GM12878 (cell line): ENCODE data around the gene PPP1R7. TPM values are rescaled to one million over a fixed set of nuclear protein-coding genes. Genes with fewer than 3 reads are reported as not detected.

ENCODE experiments used
- ATAC-seq: fragments of 200-7000 bp; cut with Tn5 transposase; 3 replicates; pipeline ENCODE4 v1.9.1; 2020; ENCODE audit warnings: mild to moderate bottlenecking, moderate library complexity
- BruUV-seq: library from RNA; stranded (reverse); fragments of 400-500 nt; replicated peaks from 2 replicates; lab custom pipeline; 2021; lab: Mats Ljungman, UMichigan
- CTCF ChIA-PET: fragments of 300-600 bp; sonication (Branson Sonifier 250); formaldehyde crosslinking; extraction: SDS; loops from one replicate; lab custom pipeline; 2021; ENCODE audit warnings: inconsistent platforms; lab: Yijun Ruan, JAX
- POLR2A ChIA-PET: fragments of 350-600 bp; formaldehyde crosslinking; extraction: SDS; loops from one replicate; lab custom pipeline; 2021; ENCODE audit warnings: inconsistent platforms; lab: Charles Lee
- RAD21 ChIA-PET: fragments of 300-600 bp; sonication (Branson Sonifier 250); formaldehyde crosslinking; loops from one replicate; lab custom pipeline; 2023; ENCODE audit warnings: antibody characterized with exemption; ENCODE audit not compliant: unreplicated experiment; lab: Charles Lee
- SMC1A ChIA-PET: fragments of 300-600 bp; sonication (Branson Sonifier 250); formaldehyde crosslinking; loops from one replicate; lab custom pipeline; 2023; ENCODE audit not compliant: unreplicated experiment, uncharacterized antibody; lab: Charles Lee
- DNase-seq: peaks from one replicate; pipeline ENCODE4 v3.0.0-alpha.2; 2011; ENCODE audit warnings: low read depth, low spot score
- FAIRE-seq: peaks from 3 replicates; lab custom pipeline; 2011; peaks lifted over from hg19 to GRCh38; lab: Jason Lieb, UNC
- H2AFZ ChIP-seq: 2 replicates; pipeline ENCODE4 v1.6.0; 2011; ENCODE audit warnings: low read depth, low read length, control low read depth; ENCODE audit not compliant: control insufficient read depth
- H3K27ac ChIP-seq: 2 replicates; pipeline ENCODE4 v1.5.1; 2011; ENCODE audit warnings: control low read depth; ENCODE audit not compliant: control insufficient read depth, insufficient read depth
- H3K27me3 ChIP-seq, 2 experiments: replicated peaks in 1 of 2; 2 replicates each; pipeline versions ENCODE4 v1.6.0 to v1.6.1; 2011; ENCODE audit warnings: low read length in 1 of 2; ENCODE audit not compliant: control insufficient read depth in 2 of 2, insufficient read depth in 2 of 2
- H3K36me3 ChIP-seq, 2 experiments: 2 replicates each; pipeline ENCODE4 v1.5.1; 2011; ENCODE audit warnings: low read length in 1 of 2; ENCODE audit not compliant: control insufficient read depth in 2 of 2, insufficient read depth in 2 of 2
- H3K4me1 ChIP-seq: 2 replicates; pipeline ENCODE4 v1.6.1; 2011; ENCODE audit warnings: mild to moderate bottlenecking, low read length, moderate library complexity, mixed read lengths; ENCODE audit not compliant: control insufficient read depth, insufficient read depth
- H3K4me2 ChIP-seq: 2 replicates; pipeline ENCODE4 v1.6.0; 2011; ENCODE audit warnings: control low read depth; ENCODE audit not compliant: control insufficient read depth, insufficient read depth
- H3K4me3 ChIP-seq: fragments of 200-600 bp; sonication (generic); 2 replicates; pipeline ENCODE4 v1.5.1; 2016
- H3K79me2 ChIP-seq: 2 replicates; pipeline ENCODE4 v1.6.0; 2011; ENCODE audit warnings: low read length; ENCODE audit not compliant: control insufficient read depth, insufficient read depth
- H3K9ac ChIP-seq: 2 replicates; pipeline ENCODE4 v1.8.0; 2011; ENCODE audit warnings: low read length, control low read depth, mixed read lengths; ENCODE audit not compliant: control insufficient read depth, insufficient read depth
- H3K9me3 ChIP-seq: replicated peaks from 3 replicates; pipeline ENCODE4 v1.5.1; 2011; ENCODE audit warnings: mild to moderate bottlenecking, low read length; ENCODE audit not compliant: control insufficient read depth, insufficient read depth
- H4K20me1 ChIP-seq: 2 replicates; pipeline ENCODE4 v1.6.0; 2011; ENCODE audit not compliant: control insufficient read depth, insufficient read depth
- ELK1 ChIP-seq: IDR thresholded peaks from 2 replicates; pipeline ENCODE4 v1.6.1; 2012; ENCODE audit warnings: low read depth, low read length, improper control_type of control experiment
- IRF3 ChIP-seq: fragments of 450-650 bp; IDR thresholded peaks from 2 replicates; pipeline ENCODE4 v1.6.1; 2014; ENCODE audit warnings: mild to moderate bottlenecking
- KDM1A ChIP-seq: fragments of 200-600 bp; sonication (generic); IDR thresholded peaks from 2 replicates; pipeline ENCODE4 v1.6.1; 2016; ENCODE audit warnings: borderline replicate concordance
- RB1 ChIP-seq: fragments of 450-650 bp; formaldehyde crosslinking; IDR thresholded peaks from 2 replicates; pipeline ENCODE4 v1.6.1; 2017; ENCODE audit warnings: mild to moderate bottlenecking, borderline replicate concordance
- SUPT20H ChIP-seq: IDR thresholded peaks from 2 replicates; pipeline ENCODE4 v1.6.1; 2011; ENCODE audit warnings: low read depth, mild to moderate bottlenecking, low read length, moderate library complexity, borderline replicate concordance; ENCODE audit not compliant: control insufficient read depth
- YY1 ChIP-seq: IDR thresholded peaks from 2 replicates; pipeline ENCODE4 v1.6.1; 2011; ENCODE audit warnings: low read depth, mild to moderate bottlenecking, low read length
- WGBS: methylation state at CpG from one replicate; pipeline ENCODE4 v1.1.6; 2016; ENCODE audit warnings: low lambda C conversion rate; ENCODE audit not compliant: insufficient replicate concordance, insufficient coverage; ENCODE audit errors: missing lambda C conversion rate; 5-methylcytosine and 5-hydroxymethylcytosine counted together
- in situ Hi-C: fragments of 300-500 bp; cut with MboI; formaldehyde crosslinking; loops from 9 replicates; pipeline ENCODE4 v1.14.3; 2018; ENCODE audit warnings: mixed read lengths
- intact Hi-C: fragments of 100-400 bp; cut with micrococcal nuclease; formaldehyde crosslinking; loops from one replicate; pipeline ENCODE4 v1.14.2; 2022; ENCODE audit not compliant: unreplicated experiment
- polyA plus RNA-seq, 11 experiments: library from polyadenylated mRNA; depleted of rRNA in 4 of 11; unstranded in 6 of 11; stranded (reverse) in 5 of 11; fragments of >200 nt; fragmentation: Nextera tagmentation in 4 of 11; fragmentation: Illumina TruSeq in 1 of 11; extraction: Ambion mirVana in 4 of 11; extraction: Trizol in 1 of 11; gene quantifications; 1 replicate in 1 of 11; 2 replicates in 10 of 11; pipeline versions ENCODE4 v1.2.1 to v1.2.3, GENCODE V29; 2011 to 2016; ENCODE audit warnings: inconsistent platforms in 2 of 11, missing spikeins in 2 of 11, low read depth in 1 of 11
- total RNA-seq, 4 experiments: library from RNA; depleted of rRNA in 3 of 4; stranded (reverse); fragments of >200 nt in 3 of 4; fragmentation: Illumina TruSeq in 1 of 4; extraction: Trizol in 1 of 4; gene quantifications; 2 replicates each; pipeline versions ENCODE4 v1.2.1 to v1.2.3, GENCODE V29; 2013 to 2021

The PPP1R7 gene
- total and polyA plus RNA-seq, 10 of the 15 experiments (the other 5 are each of a cell fraction or from before 2014, with no cell fraction given), result 78.5 to 174 (median 93.7) TPM

- TF ChIP-seq ELK1 (no peak), YY1 (no peak), RB1 (no peak)
Observed at GRCh38 chr2:241189856-241190201, 39.6 kb downstream of the PPP1R7 start (continued).

GRCh38 chr2:241190291-241190981 is 40.2 kb downstream of the PPP1R7 start:
- ChIA-PET SMC1A (no interaction called here), RAD21 (interaction anchor here (0.7 kb wide), 1 partner anchor 170 kb away, joined by 3 read pairs; no protein-coding TSS in a partner anchor), POLR2A (no interaction called here), CTCF (no interaction called here)
- intact Hi-C loops (no loop called here), in situ Hi-C loops (no loop called here)
- Histone ChIP-seq H3K4me2 (no peak overlapping the region), H2AFZ (no peak overlapping the region), H3K27me3 (no peaks in the 10 kb centered on the region), H3K4me3 (no peak overlapping the region), H4K20me1 (no peaks in the 10 kb centered on the region), H3K79me2 (no peaks in the 10 kb centered on the region), H3K27ac (no peak overlapping the region), H3K36me3 (no peaks in the 10 kb centered on the region), H3K4me1 (no peaks in the 10 kb centered on the region), H3K9me3 (no peaks in the 10 kb centered on the region), H3K9ac (no peak overlapping the region)
- ATAC-seq (peak; percentile 63), DNase-seq (no peak), FAIRE-seq (no peak)
- BruUV-seq, result no TSS peak
- TF ChIP-seq IRF3, result no peak
- no peak for TF ChIP-seq SUPT20H
- no peak for TF ChIP-seq KDM1A
- 55% methylated on average over 18 of the region's 19 CpGs for WGBS
